GM23338 (cell line): ENCODE data around the gene RIC1.

ENCODE experiments used
- CREB1 ChIP-seq: fragments of 250-450 bp; sonication (Bioruptor Pico); IDR thresholded peaks from 2 replicates; pipeline ENCODE4 v1.5.0; 2020; ENCODE audit warnings: low read depth, mild to moderate bottlenecking, moderate library complexity
- CTCF ChIP-seq, 2 experiments: fragments of 200-600 bp in 1 of 2; sonication (generic) in 1 of 2; conservative IDR thresholded peaks; 2 replicates each; pipeline versions ENCODE4 v1.5.1 to v1.6.1; 2016 to 2017; ENCODE audit warnings: antibody characterized with exemption in 2 of 2, low read depth in 2 of 2, mild to moderate bottlenecking in 2 of 2, moderate library complexity in 1 of 2
- ETS1 ChIP-seq: IDR thresholded peaks from 2 replicates; pipeline ENCODE4 v1.6.1; 2016; ENCODE audit warnings: antibody characterized with exemption
- EZH2 ChIP-seq: fragments of 200-600 bp; sonication (generic); IDR thresholded peaks from one replicate; pipeline ENCODE4 v1.8.0; 2017; ENCODE audit warnings: antibody characterized with exemption, mild to moderate bottlenecking, low read depth; ENCODE audit not compliant: unreplicated experiment
- EZH2phosphoT487 ChIP-seq: fragments of 200-600 bp; sonication (generic); IDR thresholded peaks from one replicate; pipeline ENCODE4 v1.8.1; 2018; ENCODE audit warnings: antibody characterized with exemption; ENCODE audit not compliant: unreplicated experiment
- JUNB ChIP-seq: IDR thresholded peaks from one replicate; pipeline ENCODE4 v1.6.1; 2016; ENCODE audit warnings: antibody characterized with exemption; ENCODE audit not compliant: unreplicated experiment
- NANOG ChIP-seq: IDR thresholded peaks from 2 replicates; pipeline ENCODE4 v1.6.1; 2016; ENCODE audit warnings: antibody characterized with exemption, borderline replicate concordance
- POLR2AphosphoS5 ChIP-seq: IDR thresholded peaks from 2 replicates; pipeline ENCODE4 v1.6.1; 2016; ENCODE audit warnings: antibody characterized with exemption, low read depth
- REST ChIP-seq: IDR thresholded peaks from one replicate; pipeline ENCODE4 v1.6.1; 2018; ENCODE audit warnings: antibody characterized with exemption; ENCODE audit not compliant: unreplicated experiment
- ZNF331 ChIP-seq: fragments of 250-450 bp; sonication (Bioruptor Pico); IDR thresholded peaks from 2 replicates; pipeline ENCODE4 v1.5.0; 2020; ENCODE audit warnings: low read depth, mild to moderate bottlenecking, moderate library complexity

GRCh38 chr9:5670079-5670478 is 41.2 kb downstream of the RIC1 start:
- TF ChIP-seq CTCF (conservative IDR thresholded peaks at IDR 0.05; ENCODE audit: low read depth in 2 of 2): no peak
- TF ChIP-seq POLR2AphosphoS5: no peak
- no peak for TF ChIP-seq EZH2
- no peak for TF ChIP-seq JUNB
- TF ChIP-seq EZH2phosphoT487: no peak
- TF ChIP-seq REST: no peak
- TF ChIP-seq NANOG: no peak
- TF ChIP-seq ETS1: no peak
- no peak for TF ChIP-seq ZNF331 (CRISPR knock-in tag)
- TF ChIP-seq CREB1 (CRISPR knock-in tag): no peak
